COR-L47 (cell line): Measurements from ENCODE around the gene IGFBPL1.
"Not testable (repeated sequence)": the region's sequence is repeated elsewhere in the genome, so short reads cannot be mapped to it uniquely, and the experiment has no call there.

Experiments
- DNase-seq: peaks from one replicate; lab custom pipeline; 2025; lab: John Stamatoyannopoulos, UW

Gene IGFBPL1

GRCh38 chr9:38377336-38378083 is 46.7 kb downstream of the IGFBPL1 start:
- DNase-seq: not testable (repeated sequence)

GRCh38 chr9:38376021-38376670 is 48.1 kb downstream of the IGFBPL1 start:
- DNase-seq: no peak

DNA sequence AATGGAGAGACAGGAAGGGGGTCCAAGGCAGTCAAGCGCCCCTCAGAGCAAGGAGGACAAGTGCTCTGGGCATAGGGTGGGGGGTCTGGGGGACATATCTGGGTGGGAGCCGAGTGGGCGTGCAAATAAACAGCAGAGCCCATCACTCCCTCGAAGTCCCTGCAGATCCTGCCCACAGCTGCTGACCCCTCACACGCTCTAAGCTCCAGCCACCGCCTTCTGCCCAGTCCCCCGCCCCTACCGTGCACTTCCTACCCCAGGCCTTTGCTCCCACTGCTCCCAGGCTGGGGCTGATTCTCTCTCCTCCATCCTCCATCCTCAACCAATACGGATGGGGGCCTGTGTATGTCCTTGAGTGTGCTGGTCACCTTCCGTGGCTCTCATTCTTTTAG is 48.7 kb downstream of the IGFBPL1 start:
- no peak for DNase-seq

DNA sequence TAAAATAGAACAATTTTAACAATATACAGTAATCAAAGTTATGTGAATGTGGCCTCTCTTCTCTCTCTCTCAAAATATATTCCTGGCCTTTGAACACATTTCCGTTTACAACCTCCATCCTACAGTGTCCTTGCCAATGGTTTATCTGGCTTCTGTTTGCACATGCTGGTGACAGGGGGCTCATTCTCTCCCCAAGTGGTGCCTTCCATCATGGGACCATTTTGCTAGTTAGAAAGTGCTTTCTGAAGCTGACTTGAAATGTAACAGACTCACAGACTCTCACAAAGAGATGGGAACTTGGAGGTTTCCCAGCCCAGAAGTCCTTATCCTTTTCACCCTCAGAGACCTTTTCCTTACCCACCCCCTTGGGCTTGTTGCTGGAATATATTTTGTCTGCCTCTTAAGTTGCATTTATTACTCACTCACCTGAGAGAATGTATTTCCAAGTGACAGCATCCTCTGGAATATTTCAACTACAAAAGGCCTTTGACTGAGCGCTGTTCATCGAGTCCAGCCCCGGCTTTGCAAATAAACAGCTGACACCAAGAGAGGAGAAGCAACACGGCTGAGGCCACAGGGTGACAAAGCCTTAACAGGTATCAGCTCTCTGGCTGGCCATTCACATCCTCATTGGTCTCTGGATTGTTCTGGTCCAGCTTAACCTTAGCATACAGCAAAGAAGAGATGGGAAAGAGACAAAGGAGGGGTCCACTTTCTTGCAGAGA is 49.2 kb downstream of the IGFBPL1 start:
- DNase-seq: no peak

GRCh38 chr9:38373679-38374078 is 50.6 kb downstream of the IGFBPL1 start:
- DNase-seq: no peak

- DNase-seq: no peak
Measured at GRCh38 chr9:38372762-38373619, 51.3 kb downstream of the IGFBPL1 start.

DNA sequence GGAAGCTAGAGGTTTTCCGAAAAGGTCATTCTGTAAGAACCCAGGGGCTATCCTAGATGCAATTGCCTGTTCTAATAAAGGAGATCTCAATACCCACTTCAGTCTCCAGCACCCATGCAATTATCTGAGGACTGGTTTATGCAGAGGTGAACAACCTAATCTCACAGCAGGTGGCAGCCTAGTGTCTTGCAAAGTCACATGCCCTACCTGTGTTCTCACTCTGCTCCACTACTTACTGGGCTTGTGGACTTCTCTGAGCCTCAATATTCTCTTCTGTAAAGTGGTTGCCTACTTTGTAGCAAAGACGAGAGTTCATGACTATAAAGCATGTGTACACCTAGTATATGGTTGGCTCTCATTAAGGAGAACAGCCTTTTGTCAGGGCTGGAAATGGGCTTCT is 52.8 kb downstream of the IGFBPL1 start:
- peak; percentile 66 for DNase-seq

GRCh38 chr9:38370176-38370575 is 54.1 kb downstream of the IGFBPL1 start:
- DNase-seq: no peak

DNA sequence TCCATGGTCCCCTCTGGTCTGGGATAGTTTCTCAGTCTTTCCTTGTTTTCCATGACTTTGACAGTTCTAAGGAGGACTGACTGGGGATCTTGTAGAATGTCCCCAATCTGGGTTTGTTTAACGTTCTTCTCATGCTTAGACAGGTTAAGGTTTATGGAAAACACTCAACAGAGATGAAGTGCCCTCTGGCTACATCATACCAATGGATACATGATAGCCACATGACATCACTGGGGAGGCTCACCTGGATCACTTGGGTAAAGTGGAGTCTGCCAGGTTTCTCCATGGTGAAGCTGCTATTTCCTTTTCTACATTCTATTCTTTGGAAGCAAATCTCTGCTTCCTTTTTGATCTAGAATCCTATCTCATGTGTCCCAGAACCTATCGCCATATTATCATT is 55.5 kb downstream of the IGFBPL1 start:
- no peak for DNase-seq

- no peak for DNase-seq
Measured at GRCh38 chr9:38367898-38368297, 56.4 kb downstream of the IGFBPL1 start.

- no peak for DNase-seq
Measured at GRCh38 chr9:38363589-38363925, 60.7 kb downstream of the IGFBPL1 start.

- DNase-seq: peak; percentile 87
Measured at GRCh38 chr9:38362852-38363588, 61.2 kb downstream of the IGFBPL1 start.

DNA sequence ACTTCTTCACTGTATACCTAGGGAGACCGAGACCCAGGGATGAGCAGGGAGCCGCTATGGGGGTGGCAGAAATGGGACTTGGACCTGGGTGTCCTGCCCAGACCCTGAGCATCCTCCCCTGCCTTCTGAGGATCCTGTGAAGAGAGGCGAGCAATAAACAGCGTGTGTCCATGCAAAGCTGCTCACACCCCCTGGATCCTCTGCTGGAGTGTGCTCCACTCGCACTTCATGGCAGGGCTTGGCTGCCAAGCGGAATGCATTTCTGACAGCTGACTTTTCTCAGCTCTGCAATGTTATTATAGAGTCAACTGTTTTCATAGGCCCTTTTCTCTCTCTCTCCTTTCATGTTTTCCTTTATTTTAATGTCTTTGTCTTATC is 62.8 kb downstream of the IGFBPL1 start:
- no peak for DNase-seq

GRCh38 chr9:38360839-38361472 is 63.3 kb downstream of the IGFBPL1 start:
- DNase-seq: no peak

DNA sequence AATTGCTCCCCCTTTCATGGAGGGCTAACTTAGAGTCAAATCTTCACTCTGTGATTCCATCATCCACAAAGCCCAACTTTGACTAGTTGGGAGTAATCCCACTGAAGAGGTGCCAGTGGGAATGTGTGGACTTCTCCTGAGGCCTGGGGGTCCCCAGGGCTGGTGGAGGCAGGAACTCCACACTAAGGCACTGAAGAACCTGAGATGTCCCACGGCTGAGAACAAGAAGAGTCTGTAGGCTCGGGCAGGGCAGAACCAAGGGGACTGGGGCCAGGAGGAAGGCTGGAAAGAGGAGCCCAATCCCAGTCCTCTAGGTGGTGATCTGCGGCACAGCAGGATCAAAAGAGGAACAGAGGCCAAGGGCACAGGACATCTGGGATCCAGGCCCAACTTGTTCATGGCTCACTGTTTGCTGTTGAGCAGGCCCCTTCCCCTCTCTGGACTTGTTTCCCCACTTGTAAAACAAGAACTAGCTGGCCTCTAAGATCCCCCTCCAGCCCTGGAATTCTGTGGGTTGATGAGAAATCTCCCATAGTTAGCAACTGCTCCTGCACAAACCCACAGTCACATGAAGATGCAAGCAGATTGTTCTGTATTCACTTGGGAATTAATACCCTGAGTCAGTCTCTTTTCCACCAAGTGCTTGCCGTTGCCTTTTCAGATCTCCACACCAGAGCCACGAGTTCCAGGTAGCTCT is 64.4 kb downstream of the IGFBPL1 start:
- no peak for DNase-seq

DNA sequence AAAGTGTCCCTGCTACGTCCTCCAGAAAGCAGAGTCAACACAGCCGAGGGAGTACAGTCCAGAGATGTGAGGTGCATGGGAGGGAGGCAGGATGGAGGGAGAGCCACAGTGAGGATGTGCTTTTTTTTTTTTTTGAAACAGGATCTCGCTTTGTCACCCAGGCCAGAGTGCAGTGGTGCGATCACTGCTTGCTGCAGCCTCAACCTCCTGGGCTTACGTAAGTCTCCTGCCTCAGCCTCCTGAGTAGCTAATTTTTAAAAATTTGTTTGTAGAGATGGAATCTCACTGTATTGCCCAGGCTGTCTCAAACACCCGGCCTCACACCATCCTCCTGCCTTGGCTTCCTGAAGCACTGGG is 65.0 kb downstream of the IGFBPL1 start:
- DNase-seq: no peak

GRCh38 chr9:38358390-38359296 is 65.6 kb downstream of the IGFBPL1 start:
- DNase-seq: no peak

- DNase-seq: peak; percentile 14
Measured at GRCh38 chr9:38357350-38358114, 66.7 kb downstream of the IGFBPL1 start.

GRCh38 chr9:38356851-38357250 is 67.4 kb downstream of the IGFBPL1 start:
- DNase-seq: no peak
